ENCODE measurements around the gene GPSM1.

GPSM1 gene

GRCh38 chr9:136291306-136292025 lies 35.9 kb upstream of the GPSM1 start:
- DNase-seq, result no peak

GRCh38 chr9:136292026-136292538 lies 35.3 kb upstream of the GPSM1 start:
- DNase-seq, result no peak

- no peak for DNase-seq
These were observed 34.5 kb upstream of the GPSM1 start for GRCh38 chr9:136292591-136293448.

- no peak for DNase-seq
These were observed 33.8 kb upstream of the GPSM1 start for GRCh38 chr9:136293476-136294077.

- no peak for DNase-seq
These were observed 32.9 kb upstream of the GPSM1 start for GRCh38 chr9:136294437-136294836.

GRCh38 chr9:136295055-136295454 lies 32.3 kb upstream of the GPSM1 start:
- no peak for DNase-seq

- DNase-seq, result no peak
These were observed 31.6 kb upstream of the GPSM1 start for GRCh38 chr9:136295542-136296433.

GRCh38 chr9:136296434-136297015 lies 30.8 kb upstream of the GPSM1 start:
- DNase-seq, result no peak

- no peak for DNase-seq
These were observed 30.2 kb upstream of the GPSM1 start for GRCh38 chr9:136297016-136297691.

- DNase-seq, result no peak
These were observed 29.3 kb upstream of the GPSM1 start for GRCh38 chr9:136297766-136298735.

- DNase-seq, result no peak
These were observed 28.2 kb upstream of the GPSM1 start for GRCh38 chr9:136299116-136299515.

- no peak for DNase-seq
These were observed 27.8 kb upstream of the GPSM1 start for GRCh38 chr9:136299541-136299940.

GRCh38 chr9:136300016-136300545 lies 27.3 kb upstream of the GPSM1 start:
- no peak for DNase-seq

- DNase-seq, result no peak
These were observed 26.5 kb upstream of the GPSM1 start for GRCh38 chr9:136300866-136301265.

- DNase-seq, result no peak
These were observed 24.8 kb upstream of the GPSM1 start for GRCh38 chr9:136302527-136302926.

GRCh38 chr9:136303066-136303824 lies 24.1 kb upstream of the GPSM1 start:
- no peak for DNase-seq

GRCh38 chr9:136303825-136304416 lies 23.4 kb upstream of the GPSM1 start, which contains the start of gene CCDC187:
TSS of gene CCDC187 (minus strand) at chr9:136304094. CDS start at chr9:136303830, 264 bp downstream.
- no peak for DNase-seq

GRCh38 chr9:136304456-136304855 lies 22.9 kb upstream of the GPSM1 start:
- no peak for DNase-seq

- no peak for DNase-seq
These were observed 22.4 kb upstream of the GPSM1 start for GRCh38 chr9:136304981-136305380.

Measured in stimulated activated CD4-positive, alpha-beta T cell treated with anti-CD3 and anti-CD28 coated beads, Interleukin-2, amount 100 ng/mL, for 24 hours (primary cell).